ENCODE measurements around the gene CORO1C.
"Not testable (repeated sequence)": the region's sequence is repeated elsewhere in the genome, so short reads cannot be mapped to it uniquely, and the experiment has no call there.

The CORO1C gene

GRCh38 chr12:108657130-108657745 lies 74.1 kb downstream of the CORO1C start:
- FAIRE-seq (no peak), DNase-seq (ENCODE audit: extremely low spot score, insufficient read length, low read depth) (no peak)

- DNase-seq (ENCODE audit: extremely low spot score, insufficient read length, low read depth); FAIRE-seq: not testable (repeated sequence)
These were observed 75.1 kb downstream of the CORO1C start for GRCh38 chr12:108656247-108656646.

GRCh38 chr12:108655812-108656175 lies 75.5 kb downstream of the CORO1C start:
- DNase-seq (ENCODE audit: extremely low spot score, insufficient read length, low read depth); FAIRE-seq: not testable (repeated sequence)

- not testable (repeated sequence) for DNase-seq (ENCODE audit: extremely low spot score, insufficient read length, low read depth); FAIRE-seq
These were observed 76.7 kb downstream of the CORO1C start for GRCh38 chr12:108654622-108655021.

GRCh38 chr12:108653922-108654321 lies 77.4 kb downstream of the CORO1C start:
- DNase-seq (ENCODE audit: extremely low spot score, insufficient read length, low read depth) (no peak), FAIRE-seq (no peak)

- DNase-seq (ENCODE audit: extremely low spot score, insufficient read length, low read depth) (no peak), FAIRE-seq (no peak)
These were observed 78.2 kb downstream of the CORO1C start for GRCh38 chr12:108653082-108653516.

- no peak for FAIRE-seq
- no peak for DNase-seq (ENCODE audit: extremely low spot score, insufficient read length, low read depth)
These were observed 81.2 kb downstream of the CORO1C start for GRCh38 chr12:108650083-108650482.

- FAIRE-seq: no peak
- no peak for DNase-seq (ENCODE audit: extremely low spot score, insufficient read length, low read depth)
These were observed 81.6 kb downstream of the CORO1C start for GRCh38 chr12:108649669-108650068.

- no peak for DNase-seq (ENCODE audit: extremely low spot score, insufficient read length, low read depth)
- FAIRE-seq: no peak
These were observed 82.2 kb downstream of the CORO1C start for GRCh38 chr12:108649126-108649525.

GRCh38 chr12:108648371-108648770 lies 82.9 kb downstream of the CORO1C start:
- FAIRE-seq: no peak
- DNase-seq (ENCODE audit: extremely low spot score, insufficient read length, low read depth): no peak

GRCh38 chr12:108647585-108648287 lies 83.6 kb downstream of the CORO1C start:
- DNase-seq (ENCODE audit: extremely low spot score, insufficient read length, low read depth) (no peak), FAIRE-seq (no peak)

- no peak for DNase-seq (ENCODE audit: extremely low spot score, insufficient read length, low read depth)
- no peak for FAIRE-seq
These were observed 84.4 kb downstream of the CORO1C start for GRCh38 chr12:108646600-108647579.

GRCh38 chr12:108645686-108646599 lies 85.4 kb downstream of the CORO1C start:
- no peak for FAIRE-seq
- no peak for DNase-seq (ENCODE audit: extremely low spot score, insufficient read length, low read depth)

GRCh38 chr12:108644811-108645120 lies 86.6 kb downstream of the CORO1C start:
- FAIRE-seq: no peak

GRCh38 chr12:108643941-108644810 lies 87.1 kb downstream of the CORO1C start:
- FAIRE-seq (no peak), DNase-seq (ENCODE audit: extremely low spot score, insufficient read length, low read depth) (no peak)

More at GRCh38 chr12:108644811-108645120, 86.6 kb downstream of the CORO1C start:
- no peak for DNase-seq (ENCODE audit: extremely low spot score, insufficient read length, low read depth)

GRCh38 chr12:108642899-108643654 lies 88.2 kb downstream of the CORO1C start:
- FAIRE-seq (no peak), DNase-seq (ENCODE audit: extremely low spot score, insufficient read length, low read depth) (no peak)

- DNase-seq (ENCODE audit: extremely low spot score, insufficient read length, low read depth): no peak
- FAIRE-seq: no peak
These were observed 88.9 kb downstream of the CORO1C start for GRCh38 chr12:108642269-108642870.

Data from GM18507 (cell line).